G401 (cell line): ENCODE measurements around the gene ACTA2. TPM values are rescaled to one million over a fixed set of nuclear protein-coding genes. Genes with fewer than 3 reads are reported as not detected.
A peak's percentile ranks its signal among the peaks of the same experiment; 100 is the strongest.
"Not testable (repeated sequence)": the region's sequence is repeated elsewhere in the genome, so short reads cannot be mapped to it uniquely, and the experiment has no call there.

Source experiments
- DNase-seq: peaks from one replicate; pipeline ENCODE4 v3.0.0-alpha.2; 2015; ENCODE audit warnings: low spot score
- in situ Hi-C: cut with HindIII; loops from 2 replicates; pipeline ENCODE4 v1.10.0; 2016; ENCODE audit warnings: low sequenced_read_pairs, mixed read lengths
- total RNA-seq: library from RNA; depleted of rRNA; stranded (reverse); fragments of >200 nt; shearing (Covaris generic); gene quantifications from 2 replicates; pipeline ENCODE4 v1.2.3, GENCODE V29; 2014

The ACTA2 gene
- total RNA-seq, 1 experiment from 2014 or later, result 14.2 TPM

- no peak for DNase-seq
- in situ Hi-C loops, result no loop called here
Observed at GRCh38 chr10:88958721-88959120, 6.1 kb upstream of the ACTA2 start.

- DNase-seq, result no peak
- in situ Hi-C loops, result no loop called here
Observed at GRCh38 chr10:88957381-88957780, 4.8 kb upstream of the ACTA2 start.

GRCh38 chr10:88954458-88955083 is 2.0 kb upstream of the ACTA2 start:
- DNase-seq, result no peak
- in situ Hi-C loops, result no loop called here

- DNase-seq, result no peak
- in situ Hi-C loops, result no loop called here
Observed at GRCh38 chr10:88953662-88954061, 1.1 kb upstream of the ACTA2 start.

GRCh38 chr10:88949912-88950837 is 2.4 kb downstream of the ACTA2 start:
- in situ Hi-C loops, result no loop called here
- no peak for DNase-seq

GRCh38 chr10:88949051-88949450 is 3.5 kb downstream of the ACTA2 start:
- in situ Hi-C loops, result no loop called here
- no peak for DNase-seq

GRCh38 chr10:88946965-88947590 is 5.5 kb downstream of the ACTA2 start:
- in situ Hi-C loops, result no loop called here
- DNase-seq, result no peak

- in situ Hi-C loops, result no loop called here
- no peak for DNase-seq
Observed at GRCh38 chr10:88946200-88946599, 6.4 kb downstream of the ACTA2 start.

GRCh38 chr10:88944813-88945212 is 7.8 kb downstream of the ACTA2 start:
- in situ Hi-C loops, result no loop called here
- DNase-seq, result no peak

GRCh38 chr10:88943778-88944177 is 8.8 kb downstream of the ACTA2 start:
- in situ Hi-C loops, result no loop called here
- DNase-seq, result no peak

- no peak for DNase-seq
- in situ Hi-C loops, result no loop called here
Observed at GRCh38 chr10:88941026-88941425, 11.5 kb downstream of the ACTA2 start.

GRCh38 chr10:88938938-88939337 is 13.6 kb downstream of the ACTA2 start:
- DNase-seq, result no peak
- in situ Hi-C loops, result no loop called here

- in situ Hi-C loops, result no loop called here
- no peak for DNase-seq
Observed at GRCh38 chr10:88938039-88938438, 14.5 kb downstream of the ACTA2 start.

- in situ Hi-C loops, result no loop called here
- DNase-seq, result no peak
Observed at GRCh38 chr10:88936656-88937055, 15.9 kb downstream of the ACTA2 start.

- in situ Hi-C loops, result no loop called here
- DNase-seq, result peak; percentile 94
Observed at GRCh38 chr10:88934900-88935672, 17.5 kb downstream of the ACTA2 start.

GRCh38 chr10:88933564-88933963 is 19.0 kb downstream of the ACTA2 start:
- in situ Hi-C loops, result no loop called here

GRCh38 chr10:88932539-88933256 is 19.9 kb downstream of the ACTA2 start:
- peak; percentile 87 for DNase-seq
- in situ Hi-C loops, result no loop called here

More at GRCh38 chr10:88933564-88933963, 19.0 kb downstream of the ACTA2 start:
- DNase-seq, result no peak

- in situ Hi-C loops, DNase-seq: not testable (repeated sequence)
Observed at GRCh38 chr10:88932029-88932428, 20.5 kb downstream of the ACTA2 start.

- in situ Hi-C loops, result no loop called here
- DNase-seq, result no peak
Observed at GRCh38 chr10:88931548-88931947, 21.0 kb downstream of the ACTA2 start.
